Colonic mucosa (tissue), 4 donors: Measurements from ENCODE around the gene LRRC26. TPM values are rescaled to one million over a fixed set of nuclear protein-coding genes. Genes with fewer than 3 reads are reported as not detected.

ENCODE experiments used
- DNase-seq: peaks from one replicate; pipeline ENCODE4 v3.0.0-alpha.2; 2020
- H3K27ac ChIP-seq: fragments of 200-600 bp; one replicate; pipeline ENCODE4 v1.8.0; 2021
- H3K27me3 ChIP-seq: fragments of 200-600 bp; one replicate; pipeline ENCODE4 v1.8.0; 2021
- H3K36me3 ChIP-seq: fragments of 200-600 bp; one replicate; pipeline ENCODE4 v1.8.0; 2021
- H3K4me1 ChIP-seq: fragments of 200-600 bp; one replicate; pipeline ENCODE4 v1.8.0; 2021; ENCODE audit warnings: mild to moderate bottlenecking
- H3K4me3 ChIP-seq: fragments of 200-600 bp; one replicate; pipeline ENCODE4 v1.8.0; 2021
- H3K9ac ChIP-seq, 2 donors: one replicate each; pipeline ENCODE4 v1.7.0; 2013; ENCODE audit warnings: control low read depth in 2 of 2, low read depth in 2 of 2, low read length in 2 of 2
- H3K9me3 ChIP-seq: fragments of 200-600 bp; one replicate; pipeline ENCODE4 v1.8.0; 2021
- intact Hi-C: fragments of 100-400 bp; cut with DNase I; formaldehyde crosslinking; loops from one replicate; pipeline ENCODE4 v1.14.1; 2022
- total RNA-seq, 2 donors: library from RNA; stranded (reverse); fragmentation: NEBNext Ultra II Directional in 1 of 2; extraction: Animal tissue kit (Norgen Biotek cat#: 25700) in 1 of 2; gene quantifications; one replicate each; pipeline ENCODE4 v1.2.1, GENCODE V29; 2021
- TF ChIP-seq, protein P1 (sequence below): fragments of 200-600 bp; IDR thresholded peaks from one replicate; pipeline ENCODE4 v1.8.0; 2022; ENCODE audit warnings: antibody characterized with exemption, mild to moderate bottlenecking
- donor health status: healthy.
- donor health status: DM: no; HTN: no; CAD: no.
- donor health status: DM: no; HTN: no; CAD: no.

The LRRC26 gene
- total RNA-seq, 2 donors from 2014 or later = 64.6 to 95.8 TPM

GRCh38 chr9:137212520-137212919 is 42.7 kb upstream of the LRRC26 start:
- no peaks in the 10 kb centered on the region for H3K27me3 ChIP-seq
- DNase-seq = no peak
- TF ChIP-seq, protein P1, sequence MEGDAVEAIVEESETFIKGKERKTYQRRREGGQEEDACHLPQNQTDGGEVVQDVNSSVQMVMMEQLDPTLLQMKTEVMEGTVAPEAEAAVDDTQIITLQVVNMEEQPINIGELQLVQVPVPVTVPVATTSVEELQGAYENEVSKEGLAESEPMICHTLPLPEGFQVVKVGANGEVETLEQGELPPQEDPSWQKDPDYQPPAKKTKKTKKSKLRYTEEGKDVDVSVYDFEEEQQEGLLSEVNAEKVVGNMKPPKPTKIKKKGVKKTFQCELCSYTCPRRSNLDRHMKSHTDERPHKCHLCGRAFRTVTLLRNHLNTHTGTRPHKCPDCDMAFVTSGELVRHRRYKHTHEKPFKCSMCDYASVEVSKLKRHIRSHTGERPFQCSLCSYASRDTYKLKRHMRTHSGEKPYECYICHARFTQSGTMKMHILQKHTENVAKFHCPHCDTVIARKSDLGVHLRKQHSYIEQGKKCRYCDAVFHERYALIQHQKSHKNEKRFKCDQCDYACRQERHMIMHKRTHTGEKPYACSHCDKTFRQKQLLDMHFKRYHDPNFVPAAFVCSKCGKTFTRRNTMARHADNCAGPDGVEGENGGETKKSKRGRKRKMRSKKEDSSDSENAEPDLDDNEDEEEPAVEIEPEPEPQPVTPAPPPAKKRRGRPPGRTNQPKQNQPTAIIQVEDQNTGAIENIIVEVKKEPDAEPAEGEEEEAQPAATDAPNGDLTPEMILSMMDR = no peak
- intact Hi-C loops = no loop called here
- H3K36me3 ChIP-seq = no peaks in the 10 kb centered on the region
- no peak overlapping the region for H3K4me3 ChIP-seq
- H3K9ac ChIP-seq = no peak overlapping the region
- no peaks in the 10 kb centered on the region for H3K9me3 ChIP-seq
- H3K27ac ChIP-seq = no peak overlapping the region
- no peaks in the 10 kb centered on the region for H3K4me1 ChIP-seq

DNA sequence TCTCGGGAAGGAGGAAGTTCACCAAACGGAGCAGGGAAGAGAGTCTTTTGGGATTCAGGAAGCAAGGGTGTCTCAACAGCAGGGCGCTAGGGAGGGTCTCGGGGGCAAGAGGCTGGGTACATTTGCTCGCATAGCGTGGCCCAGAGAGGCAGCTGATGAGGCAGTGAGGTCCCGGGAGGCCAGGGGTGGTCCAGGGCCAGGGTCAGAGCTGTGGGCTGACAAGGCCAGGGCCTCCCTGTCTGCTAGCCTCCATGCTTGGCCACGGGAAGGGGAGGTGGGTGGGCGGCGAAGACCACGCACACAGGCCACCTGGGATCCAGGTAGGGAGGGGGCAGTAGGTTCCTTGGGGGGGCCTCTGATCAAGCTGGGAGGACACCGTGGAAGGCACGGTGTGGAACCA is 41.7 kb upstream of the LRRC26 start:
- no peak overlapping the region for H3K27ac ChIP-seq
- TF ChIP-seq, protein P1 = no peak
- no peaks in the 10 kb centered on the region for H3K9me3 ChIP-seq
- intact Hi-C loops = no loop called here
- DNase-seq = no peak
- H3K27me3 ChIP-seq = no peaks in the 10 kb centered on the region
- H3K4me3 ChIP-seq = no peak overlapping the region
- H3K36me3 ChIP-seq = no peaks in the 10 kb centered on the region
- H3K9ac ChIP-seq = no peak overlapping the region
- H3K4me1 ChIP-seq = peaks cover 2% of the 10 kb centered on the region

DNA sequence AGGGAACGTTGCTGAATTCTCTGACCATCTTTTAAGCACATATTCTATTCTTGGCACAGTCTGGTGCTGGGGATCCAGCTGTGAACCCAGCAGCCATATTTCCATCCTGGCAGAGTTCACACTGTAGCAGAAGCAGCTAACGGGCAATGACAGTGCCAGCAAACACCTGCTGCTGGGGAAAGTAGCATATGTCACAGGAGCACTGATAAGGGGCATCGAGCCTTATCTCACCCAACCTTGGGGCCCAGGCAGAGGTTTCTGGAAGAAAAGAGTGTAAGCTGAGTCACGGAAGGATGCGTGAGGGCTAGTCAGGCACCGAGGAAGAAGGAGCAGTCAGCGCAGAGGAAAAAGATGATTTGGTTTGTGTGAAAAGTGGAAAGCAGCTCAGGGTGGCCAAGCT is 36.8 kb upstream of the LRRC26 start:
- intact Hi-C loops = no loop called here
- Histone ChIP-seq H3K27me3 (no peaks in the 10 kb centered on the region), H3K36me3 (no peaks in the 10 kb centered on the region), H3K9ac (no peak overlapping the region), H3K27ac (no peak overlapping the region), H3K4me1 (peaks cover 20% of the 10 kb centered on the region), H3K4me3 (no peak overlapping the region), H3K9me3 (no peaks in the 10 kb centered on the region)
- TF ChIP-seq, protein P1 = no peak
- no peak for DNase-seq

- Histone ChIP-seq H3K9me3 (no peaks in the 10 kb centered on the region), H3K36me3 (no peaks in the 10 kb centered on the region), H3K4me1 (peaks cover 24% of the 10 kb centered on the region), H3K9ac (peak within 1 kb of the TSS; percentile 93 to 96), H3K4me3 (peak within 1 kb of the TSS; percentile 100), H3K27me3 (no peaks in the 10 kb centered on the region), H3K27ac (peak within 1 kb of the TSS; percentile 78)
- TF ChIP-seq, protein P1 = no peak
- intact Hi-C loops = no loop called here
- peak; percentile 96 for DNase-seq
These were observed 35.5 kb upstream of the LRRC26 start, which contains the start of the genes NDOR1 and TMEM203 for GRCh38 chr9:137205126-137206069. NDOR1 (plus strand) TSS chr9:137205700; CDS start chr9:137205778, 78 bp downstream. TMEM203 (minus strand) TSS chr9:137205648; CDS start chr9:137205414, 234 bp downstream.

- Histone ChIP-seq H3K4me3 (peak overlapping the region; percentile 100), H3K4me1 (peaks cover 24% of the 10 kb centered on the region), H3K9me3 (no peaks in the 10 kb centered on the region), H3K27me3 (no peaks in the 10 kb centered on the region), H3K36me3 (no peaks in the 10 kb centered on the region), H3K9ac (peak overlapping the region; percentile 93 to 96), H3K27ac (peak overlapping the region; percentile 78)
- no peak for DNase-seq
- intact Hi-C loops = no loop called here
- TF ChIP-seq, protein P1 = no peak
These were observed 34.9 kb upstream of the LRRC26 start for GRCh38 chr9:137204731-137205125.
